ENCODE data around the gene COPS9.

The COPS9 gene

DNA sequence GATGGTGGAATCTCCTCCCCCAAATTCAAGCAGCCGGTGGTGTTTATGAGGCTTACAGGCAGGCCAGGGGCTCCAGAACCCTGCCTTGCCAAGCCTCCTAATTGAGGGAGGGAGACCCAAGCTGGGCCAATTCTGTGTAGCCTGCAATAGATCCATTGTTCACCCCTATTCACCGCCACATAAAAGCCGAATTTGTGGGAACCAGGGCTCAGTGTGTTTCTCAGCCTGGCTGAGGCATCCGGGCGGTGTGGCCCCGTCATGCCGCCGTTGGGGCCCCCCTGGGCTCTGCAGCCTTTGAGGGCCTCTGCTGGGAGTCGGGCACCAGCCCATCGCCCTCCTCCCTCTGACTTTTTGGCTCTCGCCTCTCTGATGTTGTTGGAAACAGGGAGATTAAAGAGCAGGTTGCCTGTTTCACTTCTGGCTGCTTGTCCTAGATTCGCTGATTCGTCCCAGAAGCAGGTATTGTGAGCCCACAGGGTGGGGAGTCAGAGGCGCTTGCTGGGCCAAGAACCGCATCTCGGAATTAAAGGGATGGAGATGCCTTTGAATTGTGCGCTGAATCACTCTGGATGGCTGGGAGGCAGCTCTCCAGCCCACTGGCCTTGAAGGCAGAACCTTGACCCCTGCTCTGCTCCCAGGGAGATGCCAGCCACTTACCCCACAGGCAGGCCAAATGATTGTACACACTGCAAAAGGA lies 19.1 kb upstream of the COPS9 start:
- TF ChIP-seq, protein P1, sequence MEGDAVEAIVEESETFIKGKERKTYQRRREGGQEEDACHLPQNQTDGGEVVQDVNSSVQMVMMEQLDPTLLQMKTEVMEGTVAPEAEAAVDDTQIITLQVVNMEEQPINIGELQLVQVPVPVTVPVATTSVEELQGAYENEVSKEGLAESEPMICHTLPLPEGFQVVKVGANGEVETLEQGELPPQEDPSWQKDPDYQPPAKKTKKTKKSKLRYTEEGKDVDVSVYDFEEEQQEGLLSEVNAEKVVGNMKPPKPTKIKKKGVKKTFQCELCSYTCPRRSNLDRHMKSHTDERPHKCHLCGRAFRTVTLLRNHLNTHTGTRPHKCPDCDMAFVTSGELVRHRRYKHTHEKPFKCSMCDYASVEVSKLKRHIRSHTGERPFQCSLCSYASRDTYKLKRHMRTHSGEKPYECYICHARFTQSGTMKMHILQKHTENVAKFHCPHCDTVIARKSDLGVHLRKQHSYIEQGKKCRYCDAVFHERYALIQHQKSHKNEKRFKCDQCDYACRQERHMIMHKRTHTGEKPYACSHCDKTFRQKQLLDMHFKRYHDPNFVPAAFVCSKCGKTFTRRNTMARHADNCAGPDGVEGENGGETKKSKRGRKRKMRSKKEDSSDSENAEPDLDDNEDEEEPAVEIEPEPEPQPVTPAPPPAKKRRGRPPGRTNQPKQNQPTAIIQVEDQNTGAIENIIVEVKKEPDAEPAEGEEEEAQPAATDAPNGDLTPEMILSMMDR (IDR thresholded peaks at IDR 0.05; ENCODE audit: extremely low read depth, missing control alignments) = no peak
- no peak for DNase-seq (ENCODE audit: low spot score)

DNA sequence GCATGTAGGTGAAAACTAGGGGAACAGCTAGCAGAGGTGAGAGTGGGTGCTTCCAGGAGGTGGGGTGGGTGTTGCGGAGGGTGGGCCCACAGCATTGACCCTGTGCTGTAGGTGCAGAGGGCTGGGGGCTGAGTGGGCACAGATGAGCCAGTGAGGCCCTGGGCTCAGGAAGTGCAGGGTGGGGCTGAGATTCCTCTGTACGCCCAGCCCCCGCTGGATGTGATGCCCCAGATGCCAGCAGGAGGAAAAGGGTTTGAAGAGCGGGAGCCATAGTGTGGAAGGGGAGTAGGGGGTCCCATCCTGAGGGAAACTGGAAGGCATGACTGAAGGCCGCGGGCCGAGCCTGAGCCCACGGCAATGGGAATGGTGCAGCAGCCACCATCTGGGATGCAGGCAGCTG lies 18.5 kb upstream of the COPS9 start:
- TF ChIP-seq, protein P1 (IDR thresholded peaks at IDR 0.05; ENCODE audit: extremely low read depth, missing control alignments) = no peak
- DNase-seq (ENCODE audit: low spot score) = no peak

DNA sequence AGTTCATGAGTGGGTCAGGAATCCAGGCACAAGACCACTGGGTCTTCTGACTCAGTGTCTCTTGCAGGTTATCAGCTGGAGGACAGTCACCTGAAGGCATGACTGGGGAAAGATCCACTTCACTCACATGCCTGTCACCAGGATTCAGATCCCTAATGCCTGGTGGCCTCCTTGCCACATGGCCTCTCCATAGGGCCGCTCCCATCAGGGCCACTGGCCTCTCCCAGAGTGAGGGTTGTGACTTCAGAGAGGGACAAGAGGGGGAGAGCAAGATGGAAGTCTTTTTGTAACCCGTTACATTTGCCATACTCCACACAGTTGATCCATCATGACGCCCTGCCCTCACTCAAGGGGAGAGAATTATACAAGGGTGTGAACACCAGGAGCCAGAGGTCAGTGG lies 17.3 kb upstream of the COPS9 start:
- no peak for DNase-seq (ENCODE audit: low spot score)
- TF ChIP-seq, protein P1 (IDR thresholded peaks at IDR 0.05; ENCODE audit: extremely low read depth, missing control alignments) = no peak

DNA sequence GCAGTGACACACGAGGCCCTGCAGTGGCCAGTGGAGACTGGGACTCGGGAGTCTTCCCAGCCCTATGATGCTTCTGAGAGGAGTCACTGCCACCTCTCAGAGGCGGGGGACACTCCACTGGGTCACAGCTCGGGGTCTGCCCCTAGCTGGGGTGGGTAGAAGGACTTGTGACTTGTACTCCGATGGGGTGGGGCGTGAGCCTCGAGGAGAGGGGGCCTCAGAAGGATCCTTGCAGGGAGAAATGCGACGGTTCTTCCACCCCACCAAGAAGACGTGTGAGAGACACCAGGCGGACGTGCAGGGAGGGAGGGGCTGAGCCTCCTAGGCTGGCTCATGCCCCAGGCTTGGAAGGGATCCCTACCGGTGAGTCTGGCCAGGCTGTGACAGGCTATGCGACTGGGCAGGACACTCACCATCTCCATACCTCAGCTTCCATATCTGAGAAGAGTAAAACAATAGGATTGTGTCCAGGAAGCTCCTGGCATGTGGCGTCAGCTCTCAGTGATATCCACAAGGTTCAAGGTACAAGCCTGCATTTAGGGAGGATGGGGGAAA lies 15.4 kb upstream of the COPS9 start:
- no peak for DNase-seq (ENCODE audit: low spot score)
- TF ChIP-seq, protein P1 (IDR thresholded peaks at IDR 0.05; ENCODE audit: extremely low read depth, missing control alignments) = no peak

DNA sequence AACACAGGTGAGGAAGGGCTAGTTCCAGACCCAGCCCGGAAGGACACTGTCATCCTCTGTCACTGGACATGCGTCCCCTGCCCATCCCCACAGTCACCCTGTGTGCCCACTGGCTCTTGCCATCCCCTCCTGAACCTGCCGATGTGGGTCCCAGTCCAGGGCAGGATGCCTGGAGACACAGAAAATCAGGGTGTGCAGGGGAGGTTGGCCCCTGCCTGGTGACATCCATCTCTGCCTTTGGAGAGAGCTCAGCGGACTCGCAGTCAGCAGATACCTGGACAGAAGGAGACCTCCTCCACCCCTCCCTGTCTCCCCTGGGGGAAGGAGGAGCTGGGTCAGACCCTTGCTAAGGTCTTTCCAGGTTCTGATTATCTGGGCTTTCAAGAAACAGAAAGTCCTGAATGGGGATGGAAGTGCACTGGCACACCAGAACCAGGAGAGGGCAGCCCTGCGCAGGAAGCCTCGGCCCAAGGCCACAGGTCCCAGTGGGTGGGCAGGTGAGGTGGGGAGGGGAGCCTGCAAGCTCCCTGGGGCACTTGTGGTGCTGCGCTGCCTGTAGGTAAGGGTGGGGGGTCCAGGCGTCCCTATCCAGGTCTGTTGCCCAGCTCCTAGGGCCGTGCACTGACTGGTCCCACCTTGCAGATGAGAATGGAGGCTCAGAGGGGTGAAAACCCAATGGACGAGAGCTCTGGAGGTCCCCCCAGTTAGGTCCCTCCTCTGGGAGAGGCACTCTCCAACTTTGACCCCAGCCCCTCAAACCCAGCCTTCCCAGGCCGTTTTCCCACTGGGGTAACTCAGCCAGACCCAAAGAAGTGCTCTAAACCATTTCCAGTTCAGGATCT lies 14.1 kb upstream of the COPS9 start:
- DNase-seq (ENCODE audit: low spot score) = peak; percentile 79
- TF ChIP-seq, protein P1 (IDR thresholded peaks at IDR 0.05; ENCODE audit: extremely low read depth, missing control alignments) = peak; percentile 48

DNA sequence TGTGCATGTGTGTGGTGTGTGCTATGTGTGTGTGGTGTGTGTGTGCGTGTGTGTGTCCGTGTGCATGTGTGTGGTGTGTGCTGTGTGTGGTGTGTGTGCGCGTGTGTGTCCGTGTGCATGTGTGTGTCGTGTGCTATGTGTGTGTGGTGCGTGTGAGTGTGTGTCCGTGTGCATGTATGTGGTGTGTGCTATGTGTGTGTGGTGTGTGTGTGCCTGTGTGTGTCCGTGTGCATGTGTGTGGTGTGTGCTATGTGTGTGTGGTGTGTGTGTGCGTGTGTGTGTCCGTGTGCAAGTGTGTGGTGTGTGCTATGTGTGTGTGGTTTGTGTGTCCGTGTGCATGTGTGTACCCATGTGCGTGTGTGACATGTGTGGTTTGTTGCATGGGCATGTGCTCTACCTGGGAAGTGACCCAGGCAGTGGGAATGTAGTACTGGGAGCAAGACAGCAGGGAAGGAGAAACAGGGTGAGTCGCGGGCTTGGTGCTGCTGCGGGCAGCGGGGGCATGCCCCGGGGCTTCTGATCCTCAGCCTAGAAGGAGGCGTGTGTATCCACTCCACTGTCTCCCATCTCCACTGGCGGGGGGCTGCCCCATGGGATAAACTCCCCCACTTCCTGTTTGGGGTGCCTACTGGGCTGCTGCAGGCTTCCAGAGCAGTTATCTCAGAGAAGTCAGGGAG lies 11.9 kb upstream of the COPS9 start:
- DNase-seq (ENCODE audit: low spot score) = no peak
- TF ChIP-seq, protein P1 (IDR thresholded peaks at IDR 0.05; ENCODE audit: extremely low read depth, missing control alignments) = no peak
